GM12801 (cell line): ENCODE measurements around the gene SYNDIG1.

Experiments used
- TF ChIP-seq, protein P1 (sequence below): IDR thresholded peaks from one replicate; pipeline ENCODE4 v1.5.1; 2011; ENCODE audit warnings: control low read depth; ENCODE audit not compliant: insufficient read length; ENCODE audit errors: extremely low read depth

The SYNDIG1 gene

DNA sequence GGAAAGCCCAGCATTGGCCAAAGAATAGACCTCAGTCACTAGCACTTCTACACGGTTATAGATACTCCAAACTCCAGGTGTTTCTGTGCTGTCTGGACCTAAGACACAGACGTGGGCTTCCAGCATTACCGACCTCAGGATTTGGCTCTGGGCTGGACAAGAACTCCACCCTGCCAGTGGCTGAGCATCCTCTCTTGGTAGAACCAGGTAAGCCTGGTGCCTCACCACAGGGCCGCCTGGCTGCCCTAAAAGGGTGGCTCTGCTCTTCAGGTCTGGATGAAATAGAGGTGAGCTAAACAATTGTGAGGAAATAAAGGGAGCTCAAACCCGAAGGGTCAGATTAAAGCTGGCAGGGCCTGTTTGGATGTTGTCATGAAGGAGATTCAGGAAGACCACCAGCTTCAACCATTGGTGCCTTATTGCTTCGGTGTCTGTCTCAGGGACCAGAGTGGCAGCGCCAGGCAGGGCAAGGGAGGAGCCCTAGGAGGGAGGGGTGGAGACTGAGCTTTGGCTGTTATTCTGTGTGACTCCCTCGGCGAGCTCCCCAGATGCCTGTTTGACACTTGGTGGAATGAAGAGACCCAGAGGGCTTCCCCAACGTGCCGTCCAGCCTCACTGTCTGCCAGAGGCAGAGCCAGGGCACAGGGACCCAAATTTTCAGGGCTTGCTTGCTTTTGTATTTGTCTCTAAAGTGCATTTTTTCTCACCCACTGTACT is 8.6 kb downstream of the SYNDIG1 start:
- TF ChIP-seq, protein P1, sequence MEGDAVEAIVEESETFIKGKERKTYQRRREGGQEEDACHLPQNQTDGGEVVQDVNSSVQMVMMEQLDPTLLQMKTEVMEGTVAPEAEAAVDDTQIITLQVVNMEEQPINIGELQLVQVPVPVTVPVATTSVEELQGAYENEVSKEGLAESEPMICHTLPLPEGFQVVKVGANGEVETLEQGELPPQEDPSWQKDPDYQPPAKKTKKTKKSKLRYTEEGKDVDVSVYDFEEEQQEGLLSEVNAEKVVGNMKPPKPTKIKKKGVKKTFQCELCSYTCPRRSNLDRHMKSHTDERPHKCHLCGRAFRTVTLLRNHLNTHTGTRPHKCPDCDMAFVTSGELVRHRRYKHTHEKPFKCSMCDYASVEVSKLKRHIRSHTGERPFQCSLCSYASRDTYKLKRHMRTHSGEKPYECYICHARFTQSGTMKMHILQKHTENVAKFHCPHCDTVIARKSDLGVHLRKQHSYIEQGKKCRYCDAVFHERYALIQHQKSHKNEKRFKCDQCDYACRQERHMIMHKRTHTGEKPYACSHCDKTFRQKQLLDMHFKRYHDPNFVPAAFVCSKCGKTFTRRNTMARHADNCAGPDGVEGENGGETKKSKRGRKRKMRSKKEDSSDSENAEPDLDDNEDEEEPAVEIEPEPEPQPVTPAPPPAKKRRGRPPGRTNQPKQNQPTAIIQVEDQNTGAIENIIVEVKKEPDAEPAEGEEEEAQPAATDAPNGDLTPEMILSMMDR: no peak

DNA sequence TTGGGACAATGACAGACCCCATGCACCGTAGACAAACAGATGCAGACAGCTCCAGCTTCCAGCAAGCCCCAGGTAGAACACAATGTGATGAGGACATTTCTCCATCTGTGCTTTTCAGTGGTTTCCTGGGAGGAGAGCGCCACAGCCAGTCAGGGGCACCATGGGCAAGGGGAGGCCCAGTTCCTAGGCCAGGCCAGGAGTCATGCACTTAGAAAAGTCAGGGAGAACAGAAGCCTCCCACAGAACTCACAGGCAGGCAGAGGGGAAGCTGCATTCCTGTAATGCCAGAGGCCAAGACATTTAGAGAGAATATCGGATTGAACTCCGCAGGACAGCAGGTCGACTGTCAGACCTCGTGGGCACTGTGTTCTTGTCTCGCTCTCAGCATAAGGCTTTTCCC is 9.2 kb downstream of the SYNDIG1 start:
- TF ChIP-seq, protein P1: no peak

DNA sequence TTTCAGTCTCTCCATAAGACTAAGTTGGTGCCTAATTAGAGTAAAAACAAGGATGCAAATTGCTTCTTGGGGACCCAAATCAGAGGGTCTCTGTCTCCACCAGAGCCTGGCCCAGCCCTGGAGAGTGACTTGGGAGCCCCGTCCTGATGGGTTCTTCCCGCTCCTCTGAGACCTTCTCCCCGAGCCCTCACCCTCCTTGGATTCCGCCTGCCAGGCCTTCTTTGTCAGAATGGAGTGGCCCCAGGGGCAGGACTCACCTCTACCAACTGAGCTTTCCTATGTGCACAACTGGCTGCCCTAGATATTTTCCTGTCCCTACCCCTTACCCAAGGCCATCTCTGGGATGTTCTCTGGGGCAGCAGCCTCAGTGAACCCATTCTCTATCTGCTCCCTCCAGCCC is 9.7 kb downstream of the SYNDIG1 start:
- TF ChIP-seq, protein P1: no peak

DNA sequence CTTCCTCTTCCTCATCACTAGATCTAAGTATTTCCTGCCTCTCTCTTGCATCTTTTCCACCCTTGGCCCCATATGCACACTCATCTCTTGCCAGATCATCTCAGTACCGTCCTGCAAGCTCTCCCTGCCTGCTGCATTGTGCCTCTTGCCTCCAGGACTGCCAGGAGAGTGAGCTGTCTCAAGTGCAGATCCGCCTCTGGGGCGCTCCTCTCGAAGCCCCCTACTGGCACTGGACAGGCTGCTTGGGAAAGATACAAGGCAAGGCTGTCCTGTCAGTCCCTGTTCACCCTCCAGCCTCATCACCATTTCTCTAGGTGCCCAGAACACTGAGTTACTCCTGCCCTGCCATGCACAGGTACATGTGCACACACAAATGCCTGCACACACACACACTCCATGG is 10.2 kb downstream of the SYNDIG1 start:
- TF ChIP-seq, protein P1: no peak

DNA sequence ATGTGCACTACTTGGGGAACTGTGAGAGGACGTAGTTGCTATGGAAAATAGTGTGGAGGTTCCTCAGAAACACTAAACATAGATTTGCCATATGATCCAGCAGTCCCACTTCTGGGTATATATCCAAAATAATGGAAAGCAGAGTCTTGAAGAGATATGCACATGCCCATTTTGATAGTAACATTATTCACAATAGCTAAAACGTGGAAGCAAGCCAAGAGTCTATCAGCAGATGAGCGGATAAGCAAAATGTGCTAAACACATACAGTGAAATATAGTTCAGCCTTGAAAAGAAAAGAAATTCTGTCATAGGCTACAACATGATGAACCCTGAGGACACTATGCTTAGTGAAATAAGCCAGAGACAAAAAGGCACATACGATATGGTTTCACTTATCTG is 11.1 kb downstream of the SYNDIG1 start:
- TF ChIP-seq, protein P1: no peak

DNA sequence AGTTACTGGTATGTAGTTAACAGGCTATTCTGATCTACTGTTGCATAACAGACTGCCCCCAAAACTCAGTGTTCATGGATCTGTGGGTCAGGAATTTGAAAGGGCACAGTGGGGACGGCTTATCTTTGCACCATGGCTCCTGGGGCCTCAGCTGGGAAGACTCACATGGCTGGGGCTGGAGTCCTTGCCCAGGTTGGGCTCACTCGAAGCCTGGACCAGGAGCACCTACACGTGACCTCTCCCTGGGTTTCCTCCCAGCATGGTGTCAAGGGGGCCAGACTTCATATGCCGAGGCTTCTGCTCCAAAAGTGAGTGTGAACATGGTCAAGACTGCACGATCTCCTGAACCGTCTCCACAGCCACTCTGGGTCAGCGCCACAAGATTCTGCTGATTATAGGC is 11.7 kb downstream of the SYNDIG1 start:
- TF ChIP-seq, protein P1: no peak

DNA sequence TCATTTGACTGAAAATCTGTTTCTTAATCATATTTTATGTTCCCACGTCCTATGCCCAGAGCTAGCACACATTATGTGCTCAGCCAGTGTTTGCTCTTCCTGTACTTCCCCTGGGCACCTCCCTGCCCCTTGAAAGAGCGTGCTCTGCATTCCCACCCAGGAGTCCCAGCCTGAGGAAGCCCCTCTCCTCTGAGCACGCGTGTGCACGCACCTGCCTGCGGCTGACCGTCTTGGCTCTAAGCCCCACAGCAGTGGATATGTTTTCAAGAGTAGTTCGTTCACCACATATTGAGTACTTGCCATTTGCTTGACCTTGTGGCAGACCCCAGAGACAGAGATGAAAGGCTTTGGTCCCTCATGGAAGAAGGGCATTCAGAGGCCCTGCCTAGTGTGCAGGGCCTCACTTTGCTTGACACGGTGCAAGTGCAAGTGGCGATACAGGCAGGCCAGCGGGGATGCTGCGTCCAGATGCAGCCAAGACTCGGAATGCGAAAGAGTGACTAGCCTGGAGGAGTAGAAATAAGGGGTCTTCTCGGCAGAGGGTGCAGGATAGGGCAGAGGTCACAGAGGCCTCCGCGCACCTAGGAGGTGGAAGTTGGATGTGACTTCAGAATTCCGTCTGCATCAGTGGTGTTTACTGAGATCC is 14.1 kb downstream of the SYNDIG1 start:
- TF ChIP-seq, protein P1: no peak
